Left lung (tissue), 10 donors: Measurements from ENCODE around the gene QRICH1. TPM values are rescaled to one million over a fixed set of nuclear protein-coding genes. Genes with fewer than 3 reads are reported as not detected.

Experiments
- ATAC-seq: fragments of 200-7000 bp; cut with Tn5 transposase; one replicate; pipeline ENCODE4 v1.9.1; 2020; ENCODE audit warnings: moderate library complexity
- DNase-seq, 4 donors: peaks; one replicate each; pipeline ENCODE4 v3.0.0-alpha.2; 2013 to 2020
- H3K27ac ChIP-seq, 2 donors: fragments of 200-600 bp; sonication (generic) in 1 of 2; one replicate each; pipeline versions ENCODE4 v1.5.0 to v1.8.0; 2020 to 2021
- H3K27me3 ChIP-seq, 2 donors: fragments of 200-600 bp; sonication (generic) in 1 of 2; one replicate each; pipeline versions ENCODE4 v1.5.0 to v1.8.0; 2020 to 2021
- H3K36me3 ChIP-seq, 2 donors: fragments of 200-600 bp; sonication (generic) in 1 of 2; one replicate each; pipeline versions ENCODE4 v1.5.0 to v1.8.0; 2020 to 2021
- H3K4me1 ChIP-seq, 2 donors: fragments of 200-600 bp; one replicate each; pipeline ENCODE4 v1.8.0; 2021
- H3K4me3 ChIP-seq, 2 donors: fragments of 200-600 bp; sonication (generic) in 1 of 2; one replicate each; pipeline versions ENCODE4 v1.5.0 to v1.8.0; 2020 to 2021; ENCODE audit warnings: mild to moderate bottlenecking in 1 of 2
- H3K9me3 ChIP-seq, 2 donors: fragments of 200-600 bp; sonication (generic) in 1 of 2; one replicate each; pipeline versions ENCODE4 v1.5.0 to v1.8.0; 2020 to 2021
- CTCF ChIP-seq, 2 donors: fragments of 200-600 bp; sonication (generic) in 1 of 2; IDR thresholded peaks; one replicate each; pipeline versions ENCODE4 v1.5.0 to v1.8.0; 2021; ENCODE audit warnings: antibody characterized with exemption in 2 of 2
- intact Hi-C, 2 donors: fragments of 100-400 bp; cut with DNase I; formaldehyde crosslinking; loops; one replicate each; pipeline versions ENCODE4 v1.11.2 to v1.14.2; 2022
- polyA plus RNA-seq, 6 donors: library from polyadenylated mRNA; unstranded; fragments of 120-200 nt; gene quantifications; one replicate each; pipeline ENCODE4 v1.2.1, GENCODE V29; 2013; ENCODE audit not compliant: insufficient read length in 6 of 6
- total RNA-seq, 2 donors: library from RNA; stranded (reverse); fragmentation: NEBNext Ultra II Directional; extraction: Animal tissue kit (Norgen Biotek cat#: 25700); gene quantifications; one replicate each; pipeline ENCODE4 v1.2.1, GENCODE V29; 2021
- donor health status: DM: no; HTN: yes; CAD: no.
- donor health status: DM: no; HTN: no; CAD: no.

The QRICH1 gene
- total and polyA plus RNA-seq, 8 donors: 71.6 to 85.8 (median 77.6) TPM

- Histone ChIP-seq H3K4me3 (no peak overlapping the region), H3K9me3 (no peaks in the 10 kb centered on the region), H3K27me3 (no peaks in the 10 kb centered on the region), H3K4me1 (peaks cover 21 to 58% of the 10 kb centered on the region in 2 donors), H3K27ac (no peak overlapping the region), H3K36me3 (peaks cover 0 to 58% of the 10 kb centered on the region in 2 donors)
- TF ChIP-seq CTCF (IDR thresholded peaks at IDR 0.05): no peak
- DNase-seq (no peak), ATAC-seq (no peak)
- intact Hi-C loops: no loop called here
These were observed 67.9 kb downstream of the QRICH1 start for GRCh38 chr3:49025793-49026520.

- TF ChIP-seq CTCF (IDR thresholded peaks at IDR 0.05): no peak
- Histone ChIP-seq H3K27me3 (no peaks in the 10 kb centered on the region), H3K4me1 (peaks cover 24 to 65% of the 10 kb centered on the region in 2 donors), H3K4me3 (no peak overlapping the region), H3K27ac (no peak overlapping the region), H3K9me3 (no peaks in the 10 kb centered on the region), H3K36me3 (peaks cover 0 to 51% of the 10 kb centered on the region in 2 donors)
- no peak for ATAC-seq
- no peak for DNase-seq
- intact Hi-C loops: no loop called here
These were observed 68.7 kb downstream of the QRICH1 start for GRCh38 chr3:49025005-49025792.

- Histone ChIP-seq H3K4me3 (no peak overlapping the region), H3K27ac (no peak overlapping the region), H3K27me3 (no peaks in the 10 kb centered on the region), H3K36me3 (peaks cover 0 to 46% of the 10 kb centered on the region in 2 donors), H3K9me3 (no peaks in the 10 kb centered on the region), H3K4me1 (peaks cover 32 to 72% of the 10 kb centered on the region in 2 donors)
- TF ChIP-seq CTCF (IDR thresholded peaks at IDR 0.05): no peak
- ATAC-seq: no peak
- no peak for DNase-seq
- intact Hi-C loops: no loop called here
These were observed 69.4 kb downstream of the QRICH1 start for GRCh38 chr3:49024449-49024848.

GRCh38 chr3:49023775-49024174 lies 70.1 kb downstream of the QRICH1 start:
- TF ChIP-seq CTCF (IDR thresholded peaks at IDR 0.05): no peak
- peaks cover 0 to 46% of the 10 kb centered on the region in 2 donors for H3K36me3 ChIP-seq
- ATAC-seq: no peak
- DNase-seq: no peak
- H3K4me3 ChIP-seq: peak overlapping the region in 1 of 2 donors; percentile 91
- intact Hi-C loops: no loop called here
- no peaks in the 10 kb centered on the region for H3K9me3 ChIP-seq
- H3K27ac ChIP-seq: no peak overlapping the region
- H3K4me1 ChIP-seq: peaks cover 35 to 76% of the 10 kb centered on the region in 2 donors
- no peaks in the 10 kb centered on the region for H3K27me3 ChIP-seq

- ATAC-seq (no peak), DNase-seq (no peak)
- Histone ChIP-seq H3K4me3 (peak overlapping the region; percentile 91 to 99), H3K4me1 (peaks cover 27 to 70% of the 10 kb centered on the region in 2 donors), H3K36me3 (peaks cover 0 to 46% of the 10 kb centered on the region in 2 donors), H3K27ac (peak overlapping the region; percentile 100), H3K27me3 (no peaks in the 10 kb centered on the region), H3K9me3 (no peaks in the 10 kb centered on the region)
- intact Hi-C loops: no loop called here
- TF ChIP-seq CTCF (IDR thresholded peaks at IDR 0.05): no peak
These were observed 71.1 kb downstream of the QRICH1 start for GRCh38 chr3:49022688-49023171.
